GM23338 (cell line): Measurements from ENCODE around the gene AGTRAP.

ENCODE experiments used
- CREB1 ChIP-seq: fragments of 250-450 bp; sonication (Bioruptor Pico); IDR thresholded peaks from 2 replicates; pipeline ENCODE4 v1.5.0; 2020; ENCODE audit warnings: low read depth, mild to moderate bottlenecking, moderate library complexity
- EZH2 ChIP-seq: fragments of 200-600 bp; sonication (generic); IDR thresholded peaks from one replicate; pipeline ENCODE4 v1.8.0; 2017; ENCODE audit warnings: antibody characterized with exemption, mild to moderate bottlenecking, low read depth; ENCODE audit not compliant: unreplicated experiment
- EZH2phosphoT487 ChIP-seq: fragments of 200-600 bp; sonication (generic); IDR thresholded peaks from one replicate; pipeline ENCODE4 v1.8.1; 2018; ENCODE audit warnings: antibody characterized with exemption; ENCODE audit not compliant: unreplicated experiment
- JUNB ChIP-seq: IDR thresholded peaks from one replicate; pipeline ENCODE4 v1.6.1; 2016; ENCODE audit warnings: antibody characterized with exemption; ENCODE audit not compliant: unreplicated experiment
- NANOG ChIP-seq: IDR thresholded peaks from 2 replicates; pipeline ENCODE4 v1.6.1; 2016; ENCODE audit warnings: antibody characterized with exemption, borderline replicate concordance
- POLR2AphosphoS5 ChIP-seq: IDR thresholded peaks from 2 replicates; pipeline ENCODE4 v1.6.1; 2016; ENCODE audit warnings: antibody characterized with exemption, low read depth
- REST ChIP-seq: IDR thresholded peaks from one replicate; pipeline ENCODE4 v1.6.1; 2018; ENCODE audit warnings: antibody characterized with exemption; ENCODE audit not compliant: unreplicated experiment
- STAT1 ChIP-seq: IDR thresholded peaks from one replicate; pipeline ENCODE4 v1.6.1; 2016; ENCODE audit warnings: antibody characterized with exemption; ENCODE audit not compliant: unreplicated experiment
- ZNF114 ChIP-seq: fragments of 250-450 bp; sonication (Bioruptor Pico); IDR thresholded peaks from 2 replicates; pipeline ENCODE4 v1.5.0; 2020; ENCODE audit warnings: mild to moderate bottlenecking, moderate library complexity
- TF ChIP-seq, protein P1 (sequence below), 2 experiments: fragments of 200-600 bp in 1 of 2; sonication (generic) in 1 of 2; conservative IDR thresholded peaks; 2 replicates each; pipeline versions ENCODE4 v1.5.1 to v1.6.1; 2016 to 2017; ENCODE audit warnings: antibody characterized with exemption in 2 of 2, low read depth in 2 of 2, mild to moderate bottlenecking in 2 of 2, moderate library complexity in 1 of 2
- TF ChIP-seq, protein P2 (sequence below): IDR thresholded peaks from 2 replicates; pipeline ENCODE4 v1.6.1; 2016; ENCODE audit warnings: antibody characterized with exemption
- TF ChIP-seq, protein P3 (sequence below): fragments of 250-450 bp; sonication (Bioruptor Pico); IDR thresholded peaks from 2 replicates; pipeline ENCODE4 v1.5.0; 2020; ENCODE audit warnings: mild to moderate bottlenecking, moderate library complexity

GRCh38 chr1:11713095-11713494 is 22.8 kb upstream of the AGTRAP start:
- TF ChIP-seq STAT1 (no peak), EZH2 (no peak), ZNF114 (CRISPR knock-in tag) (no peak), CREB1 (CRISPR knock-in tag) (no peak), POLR2AphosphoS5 (no peak), JUNB (no peak), NANOG (no peak), EZH2phosphoT487 (no peak), REST (no peak)
- TF ChIP-seq, protein P1, sequence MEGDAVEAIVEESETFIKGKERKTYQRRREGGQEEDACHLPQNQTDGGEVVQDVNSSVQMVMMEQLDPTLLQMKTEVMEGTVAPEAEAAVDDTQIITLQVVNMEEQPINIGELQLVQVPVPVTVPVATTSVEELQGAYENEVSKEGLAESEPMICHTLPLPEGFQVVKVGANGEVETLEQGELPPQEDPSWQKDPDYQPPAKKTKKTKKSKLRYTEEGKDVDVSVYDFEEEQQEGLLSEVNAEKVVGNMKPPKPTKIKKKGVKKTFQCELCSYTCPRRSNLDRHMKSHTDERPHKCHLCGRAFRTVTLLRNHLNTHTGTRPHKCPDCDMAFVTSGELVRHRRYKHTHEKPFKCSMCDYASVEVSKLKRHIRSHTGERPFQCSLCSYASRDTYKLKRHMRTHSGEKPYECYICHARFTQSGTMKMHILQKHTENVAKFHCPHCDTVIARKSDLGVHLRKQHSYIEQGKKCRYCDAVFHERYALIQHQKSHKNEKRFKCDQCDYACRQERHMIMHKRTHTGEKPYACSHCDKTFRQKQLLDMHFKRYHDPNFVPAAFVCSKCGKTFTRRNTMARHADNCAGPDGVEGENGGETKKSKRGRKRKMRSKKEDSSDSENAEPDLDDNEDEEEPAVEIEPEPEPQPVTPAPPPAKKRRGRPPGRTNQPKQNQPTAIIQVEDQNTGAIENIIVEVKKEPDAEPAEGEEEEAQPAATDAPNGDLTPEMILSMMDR (conservative IDR thresholded peaks at IDR 0.05; ENCODE audit: low read depth in 2 of 2): no peak
- TF ChIP-seq, protein P2, sequence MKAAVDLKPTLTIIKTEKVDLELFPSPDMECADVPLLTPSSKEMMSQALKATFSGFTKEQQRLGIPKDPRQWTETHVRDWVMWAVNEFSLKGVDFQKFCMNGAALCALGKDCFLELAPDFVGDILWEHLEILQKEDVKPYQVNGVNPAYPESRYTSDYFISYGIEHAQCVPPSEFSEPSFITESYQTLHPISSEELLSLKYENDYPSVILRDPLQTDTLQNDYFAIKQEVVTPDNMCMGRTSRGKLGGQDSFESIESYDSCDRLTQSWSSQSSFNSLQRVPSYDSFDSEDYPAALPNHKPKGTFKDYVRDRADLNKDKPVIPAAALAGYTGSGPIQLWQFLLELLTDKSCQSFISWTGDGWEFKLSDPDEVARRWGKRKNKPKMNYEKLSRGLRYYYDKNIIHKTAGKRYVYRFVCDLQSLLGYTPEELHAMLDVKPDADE: no peak
- TF ChIP-seq, protein P3, sequence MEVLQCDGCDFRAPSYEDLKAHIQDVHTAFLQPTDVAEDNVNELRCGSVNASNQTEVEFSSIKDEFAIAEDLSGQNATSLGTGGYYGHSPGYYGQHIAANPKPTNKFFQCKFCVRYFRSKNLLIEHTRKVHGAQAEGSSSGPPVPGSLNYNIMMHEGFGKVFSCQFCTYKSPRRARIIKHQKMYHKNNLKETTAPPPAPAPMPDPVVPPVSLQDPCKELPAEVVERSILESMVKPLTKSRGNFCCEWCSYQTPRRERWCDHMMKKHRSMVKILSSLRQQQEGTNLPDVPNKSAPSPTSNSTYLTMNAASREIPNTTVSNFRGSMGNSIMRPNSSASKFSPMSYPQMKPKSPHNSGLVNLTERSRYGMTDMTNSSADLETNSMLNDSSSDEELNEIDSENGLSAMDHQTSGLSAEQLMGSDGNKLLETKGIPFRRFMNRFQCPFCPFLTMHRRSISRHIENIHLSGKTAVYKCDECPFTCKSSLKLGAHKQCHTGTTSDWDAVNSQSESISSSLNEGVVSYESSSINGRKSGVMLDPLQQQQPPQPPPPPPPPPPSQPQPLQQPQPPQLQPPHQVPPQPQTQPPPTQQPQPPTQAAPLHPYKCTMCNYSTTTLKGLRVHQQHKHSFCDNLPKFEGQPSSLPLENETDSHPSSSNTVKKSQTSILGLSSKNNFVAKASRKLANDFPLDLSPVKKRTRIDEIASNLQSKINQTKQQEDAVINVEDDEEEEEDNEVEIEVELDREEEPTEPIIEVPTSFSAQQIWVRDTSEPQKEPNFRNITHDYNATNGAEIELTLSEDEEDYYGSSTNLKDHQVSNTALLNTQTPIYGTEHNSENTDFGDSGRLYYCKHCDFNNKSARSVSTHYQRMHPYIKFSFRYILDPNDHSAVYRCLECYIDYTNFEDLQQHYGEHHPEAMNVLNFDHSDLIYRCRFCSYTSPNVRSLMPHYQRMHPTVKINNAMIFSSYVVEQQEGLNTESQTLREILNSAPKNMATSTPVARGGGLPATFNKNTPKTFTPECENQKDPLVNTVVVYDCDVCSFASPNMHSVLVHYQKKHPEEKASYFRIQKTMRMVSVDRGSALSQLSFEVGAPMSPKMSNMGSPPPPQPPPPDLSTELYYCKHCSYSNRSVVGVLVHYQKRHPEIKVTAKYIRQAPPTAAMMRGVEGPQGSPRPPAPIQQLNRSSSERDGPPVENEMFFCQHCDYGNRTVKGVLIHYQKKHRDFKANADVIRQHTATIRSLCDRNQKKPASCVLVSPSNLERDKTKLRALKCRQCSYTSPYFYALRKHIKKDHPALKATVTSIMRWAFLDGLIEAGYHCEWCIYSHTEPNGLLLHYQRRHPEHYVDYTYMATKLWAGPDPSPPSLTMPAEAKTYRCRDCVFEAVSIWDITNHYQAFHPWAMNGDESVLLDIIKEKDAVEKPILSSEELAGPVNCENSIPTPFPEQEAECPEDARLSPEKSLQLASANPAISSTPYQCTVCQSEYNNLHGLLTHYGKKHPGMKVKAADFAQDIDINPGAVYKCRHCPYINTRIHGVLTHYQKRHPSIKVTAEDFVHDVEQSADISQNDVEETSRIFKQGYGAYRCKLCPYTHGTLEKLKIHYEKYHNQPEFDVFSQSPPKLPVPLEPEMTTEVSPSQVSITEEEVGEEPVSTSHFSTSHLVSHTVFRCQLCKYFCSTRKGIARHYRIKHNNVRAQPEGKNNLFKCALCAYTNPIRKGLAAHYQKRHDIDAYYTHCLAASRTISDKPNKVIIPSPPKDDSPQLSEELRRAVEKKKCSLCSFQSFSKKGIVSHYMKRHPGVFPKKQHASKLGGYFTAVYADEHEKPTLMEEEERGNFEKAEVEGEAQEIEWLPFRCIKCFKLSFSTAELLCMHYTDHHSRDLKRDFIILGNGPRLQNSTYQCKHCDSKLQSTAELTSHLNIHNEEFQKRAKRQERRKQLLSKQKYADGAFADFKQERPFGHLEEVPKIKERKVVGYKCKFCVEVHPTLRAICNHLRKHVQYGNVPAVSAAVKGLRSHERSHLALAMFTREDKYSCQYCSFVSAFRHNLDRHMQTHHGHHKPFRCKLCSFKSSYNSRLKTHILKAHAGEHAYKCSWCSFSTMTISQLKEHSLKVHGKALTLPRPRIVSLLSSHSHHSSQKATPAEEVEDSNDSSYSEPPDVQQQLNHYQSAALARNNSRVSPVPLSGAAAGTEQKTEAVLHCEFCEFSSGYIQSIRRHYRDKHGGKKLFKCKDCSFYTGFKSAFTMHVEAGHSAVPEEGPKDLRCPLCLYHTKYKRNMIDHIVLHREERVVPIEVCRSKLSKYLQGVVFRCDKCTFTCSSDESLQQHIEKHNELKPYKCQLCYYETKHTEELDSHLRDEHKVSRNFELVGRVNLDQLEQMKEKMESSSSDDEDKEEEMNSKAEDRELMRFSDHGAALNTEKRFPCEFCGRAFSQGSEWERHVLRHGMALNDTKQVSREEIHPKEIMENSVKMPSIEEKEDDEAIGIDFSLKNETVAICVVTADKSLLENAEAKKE (CRISPR knock-in tag): no peak
